Measurements from ENCODE around the gene AUNIP.

Gene AUNIP

DNA sequence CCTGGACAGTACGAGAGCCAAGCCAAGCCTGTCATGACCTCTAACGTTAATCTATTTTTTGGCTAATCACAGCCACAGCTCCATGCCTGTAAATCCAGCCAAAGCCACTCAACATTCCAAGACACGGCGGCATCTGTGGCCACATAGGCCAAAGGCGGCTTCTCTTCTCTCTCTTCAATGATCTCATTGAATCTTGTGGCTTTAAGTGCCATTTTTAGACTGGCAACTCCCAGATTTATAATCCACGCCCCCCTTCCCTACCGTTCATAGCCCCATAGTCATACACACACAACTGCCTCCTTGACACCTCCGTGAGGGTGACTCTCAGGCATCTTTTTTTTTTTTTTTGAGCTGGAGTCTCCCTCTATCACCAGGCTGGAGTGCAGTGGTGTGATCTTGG lies 64.9 kb downstream of the AUNIP start:
- no peak for DNase-seq (ENCODE audit: low read depth in 2 of 2)

DNA sequence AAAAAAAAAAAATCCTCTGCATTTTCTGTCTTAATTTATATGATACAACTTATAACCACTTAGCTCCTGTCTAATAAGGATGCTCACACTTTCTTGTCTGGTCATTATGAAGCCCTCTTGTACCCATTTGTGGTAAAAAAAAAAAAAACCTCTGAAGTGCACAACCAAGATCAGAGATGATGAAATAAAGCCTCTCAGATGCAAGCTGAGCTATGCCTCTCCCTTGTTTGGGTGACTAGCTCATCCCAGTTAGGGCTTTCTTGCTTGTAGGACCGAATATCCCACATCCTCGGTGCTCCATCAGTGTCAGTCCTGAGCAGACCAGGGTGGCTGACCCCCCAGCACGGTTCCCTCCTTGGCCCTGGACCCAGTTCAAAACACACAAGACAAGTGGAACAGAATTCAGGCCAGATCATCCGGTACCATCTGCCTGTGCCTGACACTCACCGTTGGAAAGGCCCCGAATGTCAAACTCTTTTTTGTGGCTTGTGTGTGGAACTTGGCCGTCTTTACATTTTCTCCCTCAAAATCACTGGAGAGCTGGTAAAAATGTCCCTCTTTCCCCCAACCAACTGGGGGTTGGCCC lies 65.6 kb downstream of the AUNIP start:
- no peak for DNase-seq (ENCODE audit: low read depth in 2 of 2)

DNA sequence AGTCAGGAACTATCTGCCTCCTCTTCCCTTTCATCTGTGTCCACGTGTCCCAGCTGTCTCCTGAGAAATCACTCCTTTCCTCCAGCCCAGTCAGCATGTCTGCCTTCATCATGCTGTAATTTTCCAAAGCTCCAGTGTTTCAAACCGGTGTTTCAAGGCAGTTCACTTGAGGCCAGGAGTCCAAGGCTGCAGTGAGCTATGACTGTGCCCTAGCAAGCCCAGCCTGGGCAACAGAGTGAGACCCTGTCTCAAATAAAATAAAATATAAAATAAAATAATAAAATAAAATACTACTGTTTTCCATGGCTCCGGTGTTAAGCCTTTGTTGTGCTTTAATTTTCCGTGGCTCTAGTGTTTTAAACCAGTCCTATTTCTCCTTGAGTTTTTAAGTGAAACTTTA lies 67.1 kb downstream of the AUNIP start:
- DNase-seq (ENCODE audit: low read depth in 2 of 2), result no peak

DNA sequence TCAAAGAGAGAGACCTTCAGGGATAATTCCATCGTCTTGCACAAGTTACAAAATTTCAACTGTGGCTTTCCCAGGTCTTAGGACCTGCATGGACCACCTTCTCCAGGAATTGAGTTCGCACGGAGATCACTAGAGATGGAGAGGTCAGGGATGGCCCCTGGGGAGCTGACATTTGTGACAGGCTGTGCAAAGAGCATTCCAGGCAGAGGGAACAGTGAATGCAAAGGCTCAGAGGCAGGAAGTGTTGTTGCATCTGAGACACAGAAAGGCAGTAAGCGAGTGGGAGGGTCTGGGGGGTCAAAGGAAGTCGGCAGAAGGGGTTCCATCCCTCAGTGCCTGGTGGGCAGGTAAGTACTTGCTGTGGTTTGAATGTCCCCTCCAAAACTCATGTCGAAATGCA lies 68.8 kb downstream of the AUNIP start:
- no peak for DNase-seq (ENCODE audit: low read depth in 2 of 2)

DNA sequence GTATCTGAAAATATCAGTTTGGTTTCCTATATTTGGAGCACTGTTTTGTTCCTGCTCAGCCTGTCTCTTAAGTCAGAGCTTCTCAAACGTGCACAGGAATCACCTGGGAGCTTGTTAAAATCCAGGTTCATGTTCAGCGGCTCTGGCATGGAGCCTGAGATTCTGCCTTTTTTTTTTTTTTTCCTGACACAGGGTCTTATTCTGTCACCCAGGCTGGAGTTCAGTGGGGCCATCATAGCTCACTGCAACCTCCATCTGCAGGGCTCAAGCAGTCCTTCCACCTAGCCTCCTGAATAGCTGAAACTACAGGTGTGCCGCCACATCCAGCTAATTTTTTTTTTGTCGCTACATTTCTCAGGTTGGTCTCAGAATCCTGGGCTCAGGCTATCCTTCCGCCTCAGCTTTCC lies 71.5 kb downstream of the AUNIP start:
- no peak for DNase-seq (ENCODE audit: low read depth in 2 of 2)

DNA sequence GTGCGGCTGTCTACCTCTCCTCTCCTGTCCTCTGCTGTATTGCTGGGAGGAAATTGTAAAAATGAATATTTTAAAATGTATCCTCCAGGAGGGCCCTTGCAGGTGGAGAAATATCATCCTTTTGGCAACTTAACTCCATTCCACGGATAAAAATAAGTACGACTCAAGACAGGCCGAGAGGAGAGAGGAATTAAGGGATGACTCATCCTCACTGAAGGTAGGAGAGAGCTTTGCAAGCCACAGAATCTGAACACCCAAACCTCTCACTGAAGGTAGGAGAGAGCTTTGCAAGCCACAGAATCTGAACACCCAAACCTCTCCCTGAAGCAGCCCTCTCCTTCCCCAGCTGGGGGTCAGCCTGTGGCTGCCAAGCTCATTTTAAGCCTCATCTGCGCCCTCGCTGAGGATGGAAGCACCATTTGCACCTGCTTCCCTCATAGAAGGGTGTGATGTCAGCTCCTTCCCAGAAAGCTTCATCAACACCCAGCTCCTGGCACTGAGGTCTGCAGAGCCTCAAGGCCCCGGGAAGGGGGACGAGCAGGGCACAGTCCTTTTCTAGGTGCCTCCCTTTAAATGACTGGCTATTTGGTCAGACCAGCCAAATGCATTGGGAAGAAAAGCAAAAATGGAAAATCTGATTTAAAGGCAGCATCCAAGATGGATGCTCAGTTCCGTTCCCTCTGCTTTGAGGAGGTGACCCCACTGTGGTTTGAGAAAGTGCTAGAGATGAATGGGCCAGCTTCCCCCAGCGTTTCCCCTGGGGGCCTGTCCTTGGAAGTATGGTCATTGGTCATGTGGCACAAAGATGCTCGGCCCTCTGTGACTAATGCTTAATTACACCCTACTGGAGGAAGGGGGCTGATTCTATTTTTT lies 72.1 kb downstream of the AUNIP start:
- DNase-seq (ENCODE audit: low read depth in 2 of 2), result no peak

DNA sequence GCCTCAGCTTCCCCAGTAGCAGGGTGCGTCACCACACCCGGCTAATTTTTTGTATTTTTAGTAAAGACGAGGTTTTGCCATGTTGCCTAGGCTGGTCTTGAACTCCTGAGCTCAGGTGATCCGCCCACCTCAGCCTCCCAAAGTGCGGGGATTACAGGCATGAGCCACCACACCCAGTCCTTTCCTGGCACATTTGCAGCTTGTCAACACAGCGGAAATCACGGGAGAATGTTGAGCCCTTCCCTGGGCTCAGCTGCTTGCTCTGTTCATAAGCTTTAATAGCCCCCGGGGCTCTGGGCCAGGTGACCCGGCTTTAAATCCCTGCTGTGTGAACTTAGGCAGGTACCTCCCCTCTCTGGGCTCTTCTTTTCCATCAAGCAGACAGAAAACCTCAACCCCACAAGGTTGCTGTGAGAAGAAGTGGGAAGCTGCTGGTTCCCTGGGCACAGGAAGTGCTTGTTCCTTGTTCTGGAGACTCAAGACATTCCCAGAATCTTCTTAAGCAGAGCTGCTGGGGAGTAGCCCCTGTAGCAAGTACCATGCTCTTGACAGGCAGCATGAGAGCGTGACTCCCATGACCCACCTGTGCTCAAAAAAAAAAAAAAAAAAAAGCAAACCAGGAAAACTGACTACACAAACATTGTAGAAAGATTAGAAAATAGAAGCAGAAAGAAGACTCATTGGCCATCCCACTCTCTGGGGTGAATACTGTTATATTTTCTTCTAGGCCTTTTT lies 73.8 kb downstream of the AUNIP start:
- no peak for DNase-seq (ENCODE audit: low read depth in 2 of 2)

DNA sequence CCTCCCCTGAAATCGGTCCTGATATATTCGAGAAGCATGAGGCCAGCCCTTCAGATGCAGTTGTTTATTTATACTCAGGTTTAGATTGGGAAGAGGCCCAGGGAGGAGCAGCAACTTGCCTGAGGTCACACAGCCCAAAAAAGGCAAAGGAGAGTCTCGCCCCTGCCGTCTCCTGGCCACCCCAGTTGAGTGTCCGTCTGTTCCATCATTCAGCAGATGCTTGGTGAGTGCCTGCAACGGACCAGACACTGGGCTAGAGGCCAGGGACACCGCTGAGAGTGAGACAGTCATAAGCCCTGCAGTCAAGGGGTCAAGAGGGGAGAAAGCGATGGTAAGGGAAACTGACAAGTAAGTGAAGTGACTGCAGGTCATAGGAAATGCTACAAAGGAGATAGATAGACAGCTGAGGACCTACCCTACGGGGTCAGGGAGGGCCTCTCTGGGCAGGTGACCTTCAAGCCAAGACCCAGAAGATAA lies 74.6 kb downstream of the AUNIP start:
- no peak for DNase-seq (ENCODE audit: low read depth in 2 of 2)
